SH-SY5Y (cell line): ENCODE measurements around the gene CHD8.

Experiments
- GATA2 ChIP-seq: IDR thresholded peaks from 2 replicates; pipeline ENCODE4 v1.6.1; 2011; ENCODE audit warnings: mild to moderate bottlenecking, low read depth, low read length
- GATA3 ChIP-seq: IDR thresholded peaks from 2 replicates; pipeline ENCODE4 v1.6.1; 2011; ENCODE audit warnings: low read depth, mild to moderate bottlenecking, low read length, moderate library complexity

CHD8 gene

GRCh38 chr14:21408147-21408546, 47.8 kb downstream of the CHD8 start:
- no peak for TF ChIP-seq GATA3
- TF ChIP-seq GATA2, result no peak

GRCh38 chr14:21406213-21406612, 49.7 kb downstream of the CHD8 start:
- TF ChIP-seq GATA3 (no peak), GATA2 (no peak)

- TF ChIP-seq GATA3 (no peak), GATA2 (no peak)
Measured at GRCh38 chr14:21405097-21405496, 50.8 kb downstream of the CHD8 start.

GRCh38 chr14:21399311-21399870, 56.5 kb downstream of the CHD8 start:
- no peak for TF ChIP-seq GATA2
- no peak for TF ChIP-seq GATA3

- TF ChIP-seq GATA2 (no peak), GATA3 (no peak)
Measured at GRCh38 chr14:21398901-21399300, 57.0 kb downstream of the CHD8 start.

GRCh38 chr14:21395450-21395849, 60.5 kb downstream of the CHD8 start:
- no peak for TF ChIP-seq GATA2

- no peak for TF ChIP-seq GATA2
- TF ChIP-seq GATA3, result no peak
Measured at GRCh38 chr14:21385188-21385904, 70.6 kb downstream of the CHD8 start.

GRCh38 chr14:21384494-21384851, 71.5 kb downstream of the CHD8 start:
- TF ChIP-seq GATA3 (no peak), GATA2 (no peak)

- TF ChIP-seq GATA2 (no peak), GATA3 (no peak)
Measured at GRCh38 chr14:21383848-21384493, 72.0 kb downstream of the CHD8 start, which contains the start of gene SUPT16H. SUPT16H (minus strand) TSS chr14:21384019; CDS start chr14:21383927, 92 bp downstream.

- TF ChIP-seq GATA2 (no peak), GATA3 (no peak)
Measured at GRCh38 chr14:21382886-21383847, 72.8 kb downstream of the CHD8 start.

- TF ChIP-seq GATA3, result no peak
- TF ChIP-seq GATA2, result no peak
Measured at GRCh38 chr14:21382095-21382494, 73.8 kb downstream of the CHD8 start.

- no peak for TF ChIP-seq GATA3
- no peak for TF ChIP-seq GATA2
Measured at GRCh38 chr14:21379338-21379737, 76.6 kb downstream of the CHD8 start.

GRCh38 chr14:21373980-21374379, 81.9 kb downstream of the CHD8 start:
- TF ChIP-seq GATA3 (no peak), GATA2 (no peak)
